Endothelial cell of coronary artery (primary cell): ENCODE measurements around the gene MUSK. TPM values are rescaled to one million over a fixed set of nuclear protein-coding genes. Genes with fewer than 3 reads are reported as not detected.

ENCODE experiments used
- total RNA-seq: library from RNA; depleted of rRNA; stranded (reverse); fragments of >200 nt; gene quantifications from 2 replicates; pipeline ENCODE4 v1.2.3, GENCODE V29; 2014

The MUSK gene
- total RNA-seq, result under 0.01 TPM in 1 of 2 replicates, not detected in the other

DNA sequence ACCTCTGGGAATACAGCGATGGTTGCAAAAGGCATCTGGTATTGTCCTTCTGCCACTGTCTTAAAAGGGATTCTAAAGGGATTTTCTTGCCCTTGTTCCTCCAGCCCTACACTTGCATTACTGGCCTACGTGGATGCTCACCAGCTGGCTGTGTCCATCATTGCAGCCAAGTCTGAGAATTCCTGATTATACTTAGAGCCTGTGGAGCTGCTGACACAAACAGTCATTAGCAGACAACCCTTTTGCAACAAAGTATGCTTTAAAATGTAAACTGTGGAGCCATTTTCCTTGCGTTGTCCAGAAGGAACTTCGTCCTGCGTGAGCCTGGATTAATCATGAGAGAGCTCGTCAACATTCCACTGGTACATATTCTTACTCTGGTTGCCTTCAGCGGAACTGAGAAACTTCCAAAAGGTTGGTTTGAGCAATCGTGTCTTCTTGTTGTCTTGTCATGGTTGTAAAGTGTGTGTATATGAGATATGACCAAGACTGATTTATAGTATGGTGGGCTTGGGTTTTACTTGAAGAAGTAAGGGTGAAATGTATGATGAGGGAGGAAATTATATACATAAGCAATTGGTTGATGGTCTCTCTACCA is at the start of gene MUSK:
Gene MUSK (plus strand): TSS at position 222 of the 598 bp plus-strand sequence. CDS start 114 bp downstream, at position 336.

Other genes starting within 250 kb of the MUSK start
- gene SVEP1, start 89.0 kb upstream of the MUSK start, total RNA-seq, result under 0.01 and 0.66 TPM in 2 replicates